Stimulated activated naive CD8-positive, alpha-beta T cell treated with anti-CD3 and anti-CD28 coated beads, Interleukin-15, amount 100 ng/mL, for 72 hours (primary cell): ENCODE data around the gene MME.

Experiments
- ATAC-seq: fragments of 150-1000 bp; cut with Tn5 transposase; 2 replicates; pipeline ENCODE4 v1.10.0; 2021; ENCODE audit warnings: mild to moderate bottlenecking, moderate library complexity
- DNase-seq, 2 donors: peaks; one replicate each; pipeline ENCODE4 v3.0.0; 2021 to 2022
- H3K27ac Mint-ChIP-seq, 2 donors: one replicate each; pipeline ENCODE4 v1.8.0; 2022; ENCODE audit warnings: mild to moderate bottlenecking in 2 of 2, mixed read lengths in 2 of 2, moderate library complexity in 2 of 2
- H3K27me3 Mint-ChIP-seq: one replicate; pipeline ENCODE4 v1.8.0; 2022; ENCODE audit warnings: mixed read lengths
- H3K4me1 Mint-ChIP-seq: one replicate; pipeline ENCODE4 v1.8.0; 2022; ENCODE audit warnings: mild to moderate bottlenecking, mixed read lengths
- H3K4me3 Mint-ChIP-seq, 2 donors: one replicate each; pipeline ENCODE4 v1.8.0; 2022; ENCODE audit warnings: mild to moderate bottlenecking in 2 of 2, mixed read lengths in 2 of 2, moderate library complexity in 1 of 2
- H3K9me3 Mint-ChIP-seq, 2 donors: one replicate each; pipeline ENCODE4 v1.8.0; 2022; ENCODE audit warnings: mixed read lengths in 2 of 2

Gene MME

GRCh38 chr3:155217591-155217990, 137.5 kb downstream of the MME start:
- Mint-ChIP-seq H3K4me1 (no peaks in the 10 kb centered on the region), H3K27me3 (no peaks in the 10 kb centered on the region), H3K27ac (no peak overlapping the region), H3K4me3 (no peak overlapping the region), H3K9me3 (peaks cover 0 to 14% of the 10 kb centered on the region in 2 donors)
- ATAC-seq (no peak), DNase-seq (no peak)

- Mint-ChIP-seq H3K27ac (no peak overlapping the region), H3K4me1 (no peaks in the 10 kb centered on the region), H3K4me3 (no peak overlapping the region), H3K9me3 (peaks cover 0 to 17% of the 10 kb centered on the region in 2 donors), H3K27me3 (no peaks in the 10 kb centered on the region)
- DNase-seq (no peak), ATAC-seq (no peak)
Measured at GRCh38 chr3:155218462-155218861, 138.3 kb downstream of the MME start.

- H3K27ac Mint-ChIP-seq, result no peak overlapping the region
- H3K9me3 Mint-ChIP-seq, result peaks cover 0 to 18% of the 10 kb centered on the region in 2 donors
- H3K27me3 Mint-ChIP-seq, result no peaks in the 10 kb centered on the region
- no peak overlapping the region for H3K4me3 Mint-ChIP-seq
- DNase-seq (no peak), ATAC-seq (no peak)
- no peaks in the 10 kb centered on the region for H3K4me1 Mint-ChIP-seq
Measured at GRCh38 chr3:155219106-155219505, 139.0 kb downstream of the MME start.

GRCh38 chr3:155225417-155225816, 145.3 kb downstream of the MME start:
- Mint-ChIP-seq H3K4me1 (no peaks in the 10 kb centered on the region), H3K4me3 (no peak overlapping the region), H3K9me3 (peaks cover 0 to 12% of the 10 kb centered on the region in 2 donors), H3K27me3 (peaks cover 8% of the 10 kb centered on the region), H3K27ac (no peak overlapping the region)
- DNase-seq, result no peak
- ATAC-seq, result no peak

- Mint-ChIP-seq H3K4me3 (no peak overlapping the region), H3K9me3 (peaks cover 0 to 4% of the 10 kb centered on the region in 2 donors), H3K27ac (no peak overlapping the region), H3K4me1 (no peaks in the 10 kb centered on the region), H3K27me3 (peaks cover 8% of the 10 kb centered on the region)
- no peak for ATAC-seq
- DNase-seq, result no peak
Measured at GRCh38 chr3:155227141-155227540, 147.0 kb downstream of the MME start.

GRCh38 chr3:155228676-155229075, 148.6 kb downstream of the MME start:
- no peak overlapping the region for H3K27ac Mint-ChIP-seq
- H3K27me3 Mint-ChIP-seq, result peaks cover 8% of the 10 kb centered on the region
- no peaks in the 10 kb centered on the region for H3K9me3 Mint-ChIP-seq
- no peak overlapping the region for H3K4me3 Mint-ChIP-seq
- no peak for DNase-seq
- H3K4me1 Mint-ChIP-seq, result no peaks in the 10 kb centered on the region
- ATAC-seq, result no peak

GRCh38 chr3:155229086-155229485, 149.0 kb downstream of the MME start:
- DNase-seq (no peak), ATAC-seq (no peak)
- H3K27ac Mint-ChIP-seq, result peak overlapping the region in 1 of 2 donors; percentile 17
- peaks cover 8% of the 10 kb centered on the region for H3K27me3 Mint-ChIP-seq
- H3K9me3 Mint-ChIP-seq, result no peaks in the 10 kb centered on the region
- H3K4me3 Mint-ChIP-seq, result no peak overlapping the region
- H3K4me1 Mint-ChIP-seq, result no peaks in the 10 kb centered on the region

- no peak for DNase-seq
- Mint-ChIP-seq H3K27ac (no peak overlapping the region), H3K4me3 (no peak overlapping the region), H3K27me3 (no peaks in the 10 kb centered on the region), H3K9me3 (no peaks in the 10 kb centered on the region), H3K4me1 (no peaks in the 10 kb centered on the region)
- no peak for ATAC-seq
Measured at GRCh38 chr3:155230382-155230781, 150.3 kb downstream of the MME start.

- no peak overlapping the region for H3K27ac Mint-ChIP-seq
- ATAC-seq, result no peak
Measured at GRCh38 chr3:155231792-155232191, 151.7 kb downstream of the MME start.

GRCh38 chr3:155232605-155233004, 152.5 kb downstream of the MME start:
- ATAC-seq (no peak), DNase-seq (no peak)
- H3K9me3 Mint-ChIP-seq, result no peaks in the 10 kb centered on the region
- no peak overlapping the region for H3K4me3 Mint-ChIP-seq
- H3K4me1 Mint-ChIP-seq, result no peaks in the 10 kb centered on the region
- no peak overlapping the region for H3K27ac Mint-ChIP-seq
- H3K27me3 Mint-ChIP-seq, result no peaks in the 10 kb centered on the region

More at GRCh38 chr3:155231792-155232191, 151.7 kb downstream of the MME start:
- no peaks in the 10 kb centered on the region for H3K4me1 Mint-ChIP-seq
- H3K4me3 Mint-ChIP-seq, result no peak overlapping the region
- DNase-seq, result no peak
- no peaks in the 10 kb centered on the region for H3K27me3 Mint-ChIP-seq
- H3K9me3 Mint-ChIP-seq, result no peaks in the 10 kb centered on the region

GRCh38 chr3:155233213-155233612, 153.1 kb downstream of the MME start:
- Mint-ChIP-seq H3K4me1 (no peaks in the 10 kb centered on the region), H3K27ac (no peak overlapping the region), H3K4me3 (no peak overlapping the region), H3K27me3 (no peaks in the 10 kb centered on the region), H3K9me3 (no peaks in the 10 kb centered on the region)
- DNase-seq (no peak), ATAC-seq (no peak)
